Body of pancreas (tissue), 4 donors: ENCODE results near the gene TTLL5. TPM values are rescaled to one million over a fixed set of nuclear protein-coding genes. Genes with fewer than 3 reads are reported as not detected.

Experiments
- ATAC-seq: fragments of 150-250 bp; one replicate; pipeline ENCODE4 v1.9.1; 2016
- DNase-seq, 4 donors: peaks; one replicate each; pipeline ENCODE4 v3.0.0-alpha.2; 2019
- H3K27ac ChIP-seq, 4 donors: fragments of 200-600 bp; sonication (generic); 1 replicate in 3 of 4; 2 replicates in 1 of 4; pipeline versions ENCODE4 v1.5.1 to v1.6.1; 2016 to 2019; ENCODE audit warnings: mild to moderate bottlenecking in 1 of 4, mixed read lengths in 1 of 4, moderate library complexity in 1 of 4
- H3K27me3 ChIP-seq, 2 donors: fragments of 200-600 bp; sonication (generic); one replicate each; pipeline ENCODE4 v1.6.0; 2016; ENCODE audit warnings: mild to moderate bottlenecking in 1 of 2
- H3K36me3 ChIP-seq, 2 donors: fragments of 200-600 bp; sonication (generic); replicated peaks in 1 of 2; 2 replicates each; pipeline ENCODE4 v1.5.1; 2016; ENCODE audit warnings: low read depth in 2 of 2; ENCODE audit not compliant: insufficient read depth in 1 of 2
- H3K4me1 ChIP-seq: fragments of 200-600 bp; sonication (generic); one replicate; pipeline ENCODE4 v1.6.0; 2016
- H3K4me3 ChIP-seq, 2 donors: fragments of 200-600 bp; sonication (generic); 1 replicate in 1 of 2; 2 replicates in 1 of 2; pipeline ENCODE4 v1.5.1; 2016 to 2019
- H3K9me3 ChIP-seq, 3 donors: fragments of 200-600 bp; sonication (generic); 1 replicate in 2 of 3; 2 replicates in 1 of 3; pipeline ENCODE4 v1.5.1; 2016
- POLR2A ChIP-seq, 3 donors: fragments of 450-650 bp; IDR thresholded peaks; one replicate each; pipeline ENCODE4 v1.6.1; 2016; ENCODE audit warnings: antibody characterized with exemption in 3 of 3, mild to moderate bottlenecking in 2 of 3
- WGBS, 2 donors: methylation state at CpG; one replicate each; pipeline ENCODE4 v1.1.5; 2017; 5-methylcytosine and 5-hydroxymethylcytosine counted together
- intact Hi-C: fragments of 100-400 bp; cut with DNase I; formaldehyde crosslinking; loops from one replicate; pipeline ENCODE4 v1.15.1; 2023
- total RNA-seq, 2 donors: library from RNA; depleted of rRNA; stranded (reverse); fragments of >200 nt; gene quantifications; one replicate each; pipeline ENCODE4 v1.1.0, GENCODE V29; 2016
- TF ChIP-seq, protein P1 (sequence below), 7 experiments: fragments of 450-650 bp in 4 of 7; fragments of 200-600 bp in 3 of 7; sonication (generic) in 3 of 7; IDR thresholded peaks; one replicate each; pipeline ENCODE4 v1.5.1; 2016 to 2019; ENCODE audit warnings: antibody characterized with exemption in 7 of 7

The TTLL5 gene
- total RNA-seq, 2 donors from 2014 or later, result 21.0 to 21.8 TPM

DNA sequence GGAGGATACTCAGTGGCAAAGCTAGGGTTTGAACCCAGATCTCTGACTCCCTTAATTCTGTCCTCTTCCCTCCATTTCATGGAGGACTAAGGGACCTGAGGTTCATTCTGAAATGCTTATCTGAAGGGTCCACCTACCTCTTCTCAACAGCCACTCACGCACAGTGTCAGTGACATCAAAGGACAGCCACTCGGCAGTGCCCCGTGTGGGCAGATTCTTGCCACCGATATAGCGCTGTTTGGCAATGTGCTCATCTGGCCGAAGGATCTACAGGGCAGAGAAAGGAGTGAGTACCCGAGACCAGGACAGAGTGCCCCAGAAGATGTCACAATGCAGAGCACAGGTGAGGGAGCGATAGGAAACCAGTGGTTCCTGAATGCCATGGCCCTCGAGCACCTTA is 309.9 kb downstream of the TTLL5 start:
- TF ChIP-seq, protein P1, sequence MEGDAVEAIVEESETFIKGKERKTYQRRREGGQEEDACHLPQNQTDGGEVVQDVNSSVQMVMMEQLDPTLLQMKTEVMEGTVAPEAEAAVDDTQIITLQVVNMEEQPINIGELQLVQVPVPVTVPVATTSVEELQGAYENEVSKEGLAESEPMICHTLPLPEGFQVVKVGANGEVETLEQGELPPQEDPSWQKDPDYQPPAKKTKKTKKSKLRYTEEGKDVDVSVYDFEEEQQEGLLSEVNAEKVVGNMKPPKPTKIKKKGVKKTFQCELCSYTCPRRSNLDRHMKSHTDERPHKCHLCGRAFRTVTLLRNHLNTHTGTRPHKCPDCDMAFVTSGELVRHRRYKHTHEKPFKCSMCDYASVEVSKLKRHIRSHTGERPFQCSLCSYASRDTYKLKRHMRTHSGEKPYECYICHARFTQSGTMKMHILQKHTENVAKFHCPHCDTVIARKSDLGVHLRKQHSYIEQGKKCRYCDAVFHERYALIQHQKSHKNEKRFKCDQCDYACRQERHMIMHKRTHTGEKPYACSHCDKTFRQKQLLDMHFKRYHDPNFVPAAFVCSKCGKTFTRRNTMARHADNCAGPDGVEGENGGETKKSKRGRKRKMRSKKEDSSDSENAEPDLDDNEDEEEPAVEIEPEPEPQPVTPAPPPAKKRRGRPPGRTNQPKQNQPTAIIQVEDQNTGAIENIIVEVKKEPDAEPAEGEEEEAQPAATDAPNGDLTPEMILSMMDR (IDR thresholded peaks at IDR 0.05), result no peak
- TF ChIP-seq POLR2A (IDR thresholded peaks at IDR 0.05), result no peak
- Histone ChIP-seq H3K36me3 (no peaks in the 10 kb centered on the region), H3K4me3 (no peak overlapping the region), H3K27me3 (no peaks in the 10 kb centered on the region), H3K4me1 (peaks cover 13% of the 10 kb centered on the region), H3K27ac (no peak overlapping the region), H3K9me3 (no peaks in the 10 kb centered on the region)
- 82 to 93% methylated on average over 8 to 9 of the region's 9 CpGs for WGBS, 2 donors
- intact Hi-C loops, result loop anchor here (10.0 kb wide), 1 partner anchor 396 kb away; the partner anchor contains the start of gene FLVCR2
- no peak for ATAC-seq
- no peak for DNase-seq

DNA sequence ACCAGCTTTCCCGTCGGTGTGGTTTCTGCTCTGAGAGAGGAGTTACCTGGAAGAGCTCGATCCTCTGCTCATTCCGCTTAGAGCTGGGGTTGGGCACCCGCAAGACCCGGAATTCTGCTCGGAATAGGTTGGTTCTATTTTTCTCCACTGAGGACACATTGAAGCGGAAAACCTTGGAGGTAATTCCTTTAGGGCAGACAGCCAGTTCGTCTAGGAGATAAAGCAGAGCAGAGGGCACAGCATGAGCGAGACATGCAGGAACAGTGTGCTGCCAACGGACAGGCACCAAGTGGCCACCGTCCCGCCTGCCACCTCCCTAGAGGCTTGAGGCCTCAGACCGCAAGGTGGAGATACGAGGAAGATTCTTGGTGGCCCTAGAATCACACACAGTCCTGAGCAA is 310.5 kb downstream of the TTLL5 start:
- DNase-seq (no peak), ATAC-seq (no peak)
- H3K9me3 ChIP-seq, result no peaks in the 10 kb centered on the region
- H3K27me3 ChIP-seq, result no peaks in the 10 kb centered on the region
- H3K4me1 ChIP-seq, result peaks cover 13% of the 10 kb centered on the region
- H3K4me3 ChIP-seq, result no peak overlapping the region
- H3K36me3 ChIP-seq, result no peaks in the 10 kb centered on the region
- H3K27ac ChIP-seq, result no peak overlapping the region
- intact Hi-C loops, result loop anchor here (10.0 kb wide), 1 partner anchor 397 kb away; the partner anchor contains the start of gene FLVCR2
- WGBS, 2 donors, result 93 to 95% methylated on average over 12 to 15 of the region's 15 CpGs
- no peak for TF ChIP-seq POLR2A (IDR thresholded peaks at IDR 0.05)
- TF ChIP-seq, protein P1 (IDR thresholded peaks at IDR 0.05), result no peak

DNA sequence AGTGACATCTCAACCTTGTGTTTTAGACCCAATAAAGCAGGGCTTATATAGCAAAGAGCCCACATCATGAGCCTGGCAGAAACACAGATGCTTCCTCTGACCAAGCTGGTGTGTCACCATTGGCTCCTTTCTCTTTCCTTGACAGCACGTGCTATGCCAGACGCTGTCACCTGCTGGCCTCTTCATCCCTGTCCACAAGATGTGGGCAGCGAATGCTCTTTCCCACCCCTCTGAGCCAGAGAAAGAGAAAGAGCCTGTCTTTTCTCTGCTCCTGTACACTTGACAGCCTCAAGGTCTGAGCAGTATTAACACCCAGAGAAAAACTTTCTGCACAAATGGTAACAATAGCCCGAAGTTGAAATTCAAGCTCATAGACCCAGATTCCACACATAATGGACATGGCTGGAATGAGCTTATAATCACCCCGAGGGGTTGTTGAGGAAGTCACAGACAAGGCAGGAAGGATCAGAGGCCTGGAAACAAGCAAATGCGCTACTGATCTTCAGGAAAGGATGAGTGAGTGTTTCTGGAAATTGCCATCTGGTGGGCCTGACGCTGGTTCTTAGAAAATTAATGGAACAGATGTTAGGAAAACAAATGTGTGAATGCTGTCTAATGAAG is 311.9 kb downstream of the TTLL5 start:
- Histone ChIP-seq H3K9me3 (no peaks in the 10 kb centered on the region), H3K4me1 (peaks cover 22% of the 10 kb centered on the region), H3K27ac (no peak overlapping the region), H3K27me3 (no peaks in the 10 kb centered on the region), H3K36me3 (no peaks in the 10 kb centered on the region), H3K4me3 (no peak overlapping the region)
- ATAC-seq (no peak), DNase-seq (no peak)
- TF ChIP-seq POLR2A (IDR thresholded peaks at IDR 0.05), result no peak
- TF ChIP-seq, protein P1 (IDR thresholded peaks at IDR 0.05), result no peak
- 45 to 48% methylated on average over 7 of the region's 7 CpGs for WGBS, 2 donors
- intact Hi-C loops, result loop anchor here (10.0 kb wide), 1 partner anchor 398 kb away; the partner anchor contains the start of gene FLVCR2

DNA sequence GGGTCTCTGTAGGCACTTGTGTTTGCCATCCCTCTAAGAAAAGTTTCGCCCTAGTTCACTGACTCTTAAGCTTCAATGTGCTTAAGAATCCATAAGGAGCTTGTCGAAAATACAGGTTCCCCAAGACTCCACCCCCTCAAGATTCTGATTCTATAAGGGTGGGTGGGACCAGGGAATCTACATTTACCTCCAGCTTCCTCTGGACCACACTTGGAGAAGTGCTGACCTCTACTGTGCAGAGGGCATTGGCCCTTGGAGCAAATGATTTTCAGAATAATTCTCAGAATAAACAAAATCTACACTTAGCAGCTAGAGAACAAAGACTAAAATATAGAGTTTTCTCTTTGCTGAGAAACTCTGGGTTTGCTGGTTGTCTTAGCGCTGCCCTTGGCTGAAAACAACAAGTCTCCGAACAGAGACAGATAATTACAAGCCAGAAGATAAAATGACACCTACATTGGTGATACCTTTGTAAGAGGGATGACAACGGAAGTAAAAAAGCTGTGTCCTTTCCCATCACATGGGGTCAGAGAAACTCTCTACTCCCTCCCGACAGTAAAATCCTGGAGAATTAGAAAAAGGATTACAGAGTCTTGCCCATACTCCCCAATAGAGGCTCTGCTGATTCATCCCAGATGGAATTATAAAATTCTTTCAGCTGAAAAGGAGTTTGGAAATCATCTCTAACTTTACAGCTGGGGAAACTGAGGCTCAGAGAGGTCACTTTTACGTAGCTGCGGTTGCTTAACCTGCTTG is 316.0 kb downstream of the TTLL5 start:
- Histone ChIP-seq H3K27me3 (no peaks in the 10 kb centered on the region), H3K4me1 (peaks cover 59% of the 10 kb centered on the region), H3K36me3 (no peaks in the 10 kb centered on the region), H3K9me3 (no peaks in the 10 kb centered on the region), H3K4me3 (no peak overlapping the region), H3K27ac (no peak overlapping the region)
- ATAC-seq, result no peak
- WGBS, 2 donors, result 69 to 70% methylated on average over 8 of the region's 8 CpGs
- TF ChIP-seq, protein P1 (IDR thresholded peaks at IDR 0.05), result no peak
- no peak for TF ChIP-seq POLR2A (IDR thresholded peaks at IDR 0.05)
- intact Hi-C loops, result loop anchor here (5.0 to 10.0 kb wide), 2 partner anchors 70 to 402 kb away; partner anchors contain the start of gene FLVCR2
- no peak for DNase-seq
